Measurements from ENCODE around the gene SH3TC2.

SH3TC2 gene

DNA sequence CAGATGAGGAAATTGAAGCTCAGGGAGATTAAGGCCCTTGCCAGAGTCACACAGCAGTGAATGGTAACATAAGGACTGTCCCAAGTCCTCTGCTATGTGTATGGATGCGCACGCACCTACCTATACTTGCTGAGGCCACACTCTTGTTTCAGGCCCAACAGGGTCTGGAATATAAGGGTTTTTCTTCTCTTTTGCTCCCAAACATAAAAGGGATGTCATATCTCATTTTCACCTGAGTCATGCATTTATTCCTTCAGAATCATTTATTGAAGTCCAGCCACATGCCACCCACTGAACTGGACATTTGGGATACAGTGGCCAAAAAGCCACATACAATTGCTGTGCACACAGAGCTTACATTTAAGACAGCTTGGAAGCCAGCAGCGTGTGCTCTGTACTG lies 92.0 kb downstream of the SH3TC2 start:
- no peak overlapping the region for H3K4me3 ChIP-seq (ENCODE audit: insufficient read depth, low read depth, low read length, poor library complexity, severe bottlenecking)
- H3K27me3 ChIP-seq (replicated peaks; ENCODE audit: control insufficient read depth, insufficient read depth, low read length, poor library complexity, severe bottlenecking) = no peaks in the 10 kb centered on the region
- no peaks in the 10 kb centered on the region for H3K36me3 ChIP-seq (ENCODE audit: control insufficient read depth, insufficient read depth, low read length)
- DNase-seq = no peak
- no peaks in the 10 kb centered on the region for H3K4me1 ChIP-seq (ENCODE audit: control insufficient read depth, insufficient read depth, low read length, poor library complexity, severe bottlenecking)
- H3K27ac ChIP-seq (ENCODE audit: insufficient read depth, low read length, poor library complexity, severe bottlenecking) = no peak overlapping the region
- H3K9me3 ChIP-seq (ENCODE audit: control insufficient read depth, low read length) = no peaks in the 10 kb centered on the region

DNA sequence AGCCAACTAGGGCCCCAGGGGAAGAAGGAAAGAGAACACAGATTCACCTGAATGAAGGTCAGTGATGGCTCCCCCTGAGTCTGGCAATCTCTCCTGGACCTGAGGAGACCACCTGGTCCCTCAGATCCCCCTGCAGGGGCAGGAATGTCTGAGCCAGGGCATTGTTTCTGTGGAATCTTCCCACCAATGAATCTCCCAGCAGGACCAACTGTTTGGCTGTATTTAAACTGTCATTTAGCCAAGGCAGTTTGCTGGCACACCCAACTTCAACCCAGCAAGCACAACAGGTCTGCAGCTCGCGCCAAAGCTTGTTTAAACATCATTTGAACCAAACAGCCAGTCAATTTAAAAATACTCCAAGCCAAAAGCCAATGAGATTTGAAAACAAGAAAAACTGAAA lies 92.6 kb downstream of the SH3TC2 start:
- H3K9me3 ChIP-seq (ENCODE audit: control insufficient read depth, low read length) = no peaks in the 10 kb centered on the region
- H3K4me1 ChIP-seq (ENCODE audit: control insufficient read depth, insufficient read depth, low read length, poor library complexity, severe bottlenecking) = no peaks in the 10 kb centered on the region
- no peaks in the 10 kb centered on the region for H3K27me3 ChIP-seq (replicated peaks; ENCODE audit: control insufficient read depth, insufficient read depth, low read length, poor library complexity, severe bottlenecking)
- no peak overlapping the region for H3K4me3 ChIP-seq (ENCODE audit: insufficient read depth, low read depth, low read length, poor library complexity, severe bottlenecking)
- no peaks in the 10 kb centered on the region for H3K36me3 ChIP-seq (ENCODE audit: control insufficient read depth, insufficient read depth, low read length)
- no peak for DNase-seq
- H3K27ac ChIP-seq (ENCODE audit: insufficient read depth, low read length, poor library complexity, severe bottlenecking) = no peak overlapping the region

DNA sequence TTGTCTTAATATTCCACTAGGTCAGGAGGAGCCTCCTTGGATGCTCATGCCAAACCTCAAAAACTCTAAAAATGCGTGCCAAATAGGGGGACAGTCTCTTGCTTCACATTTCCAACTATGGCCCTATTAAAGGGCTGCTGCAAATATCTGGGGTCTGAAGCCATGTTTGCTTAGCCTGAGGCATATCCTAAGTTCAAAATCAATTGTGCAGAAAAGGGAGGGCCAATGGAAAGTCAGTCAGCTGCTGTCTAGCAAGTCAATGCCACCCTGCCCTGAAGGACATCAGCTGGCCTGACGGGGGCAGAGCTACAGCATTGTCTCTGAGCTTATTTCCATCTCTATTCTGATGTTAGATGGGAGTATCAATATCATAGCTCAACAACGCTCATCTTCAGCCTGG lies 93.6 kb downstream of the SH3TC2 start:
- Histone ChIP-seq H3K4me3 (ENCODE audit: insufficient read depth, low read depth, low read length, poor library complexity, severe bottlenecking) (no peak overlapping the region), H3K27ac (ENCODE audit: insufficient read depth, low read length, poor library complexity, severe bottlenecking) (no peak overlapping the region), H3K36me3 (ENCODE audit: control insufficient read depth, insufficient read depth, low read length) (no peaks in the 10 kb centered on the region), H3K9me3 (ENCODE audit: control insufficient read depth, low read length) (no peaks in the 10 kb centered on the region), H3K4me1 (ENCODE audit: control insufficient read depth, insufficient read depth, low read length, poor library complexity, severe bottlenecking) (no peaks in the 10 kb centered on the region), H3K27me3 (replicated peaks; ENCODE audit: control insufficient read depth, insufficient read depth, low read length, poor library complexity, severe bottlenecking) (no peaks in the 10 kb centered on the region)
- DNase-seq = no peak

DNA sequence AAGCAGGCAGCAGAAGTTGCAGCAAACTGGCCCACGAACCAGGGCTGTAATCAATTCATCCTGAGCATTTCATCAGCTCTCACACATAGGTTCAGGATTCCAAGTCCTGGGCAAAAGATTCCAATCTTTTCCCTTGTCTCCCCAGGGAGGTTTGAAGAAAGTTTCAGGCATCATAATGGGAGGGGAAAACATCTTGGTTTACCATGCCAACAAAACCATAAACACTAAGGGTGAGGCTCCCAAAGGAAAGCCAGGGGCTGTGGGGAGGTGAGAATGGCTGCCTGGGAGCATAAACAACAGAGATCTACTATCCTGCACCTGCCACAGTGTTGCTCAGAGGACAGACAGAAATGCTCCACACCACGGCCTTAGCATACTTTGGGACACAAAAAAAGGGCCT lies 94.6 kb downstream of the SH3TC2 start:
- no peak overlapping the region for H3K27ac ChIP-seq (ENCODE audit: insufficient read depth, low read length, poor library complexity, severe bottlenecking)
- no peak overlapping the region for H3K4me3 ChIP-seq (ENCODE audit: insufficient read depth, low read depth, low read length, poor library complexity, severe bottlenecking)
- no peaks in the 10 kb centered on the region for H3K27me3 ChIP-seq (replicated peaks; ENCODE audit: control insufficient read depth, insufficient read depth, low read length, poor library complexity, severe bottlenecking)
- no peaks in the 10 kb centered on the region for H3K36me3 ChIP-seq (ENCODE audit: control insufficient read depth, insufficient read depth, low read length)
- DNase-seq = no peak
- H3K4me1 ChIP-seq (ENCODE audit: control insufficient read depth, insufficient read depth, low read length, poor library complexity, severe bottlenecking) = no peaks in the 10 kb centered on the region
- H3K9me3 ChIP-seq (ENCODE audit: control insufficient read depth, low read length) = no peaks in the 10 kb centered on the region

DNA sequence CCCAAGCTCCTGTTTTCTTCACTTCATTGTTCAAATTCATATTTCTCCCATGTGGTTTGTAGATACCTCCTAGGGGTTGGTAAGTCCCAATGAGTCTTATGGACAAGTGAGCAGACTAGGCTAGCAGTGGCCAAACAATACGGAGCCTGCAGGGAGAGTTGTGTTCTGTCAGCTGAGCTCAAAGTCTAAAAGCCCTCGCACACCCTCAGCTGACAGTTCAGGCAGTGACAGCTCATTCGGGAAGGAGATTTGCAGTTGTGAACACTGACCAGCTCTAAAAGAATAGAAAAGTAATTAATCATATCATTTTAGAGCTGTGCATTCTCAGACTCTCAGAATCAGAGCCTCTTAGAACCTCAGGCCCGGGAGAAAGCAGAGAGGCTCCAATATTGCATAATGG lies 95.1 kb downstream of the SH3TC2 start:
- Histone ChIP-seq H3K36me3 (ENCODE audit: control insufficient read depth, insufficient read depth, low read length) (no peaks in the 10 kb centered on the region), H3K27me3 (replicated peaks; ENCODE audit: control insufficient read depth, insufficient read depth, low read length, poor library complexity, severe bottlenecking) (no peaks in the 10 kb centered on the region), H3K27ac (ENCODE audit: insufficient read depth, low read length, poor library complexity, severe bottlenecking) (no peak overlapping the region), H3K9me3 (ENCODE audit: control insufficient read depth, low read length) (no peaks in the 10 kb centered on the region), H3K4me1 (ENCODE audit: control insufficient read depth, insufficient read depth, low read length, poor library complexity, severe bottlenecking) (no peaks in the 10 kb centered on the region), H3K4me3 (ENCODE audit: insufficient read depth, low read depth, low read length, poor library complexity, severe bottlenecking) (no peak overlapping the region)
- no peak for DNase-seq

DNA sequence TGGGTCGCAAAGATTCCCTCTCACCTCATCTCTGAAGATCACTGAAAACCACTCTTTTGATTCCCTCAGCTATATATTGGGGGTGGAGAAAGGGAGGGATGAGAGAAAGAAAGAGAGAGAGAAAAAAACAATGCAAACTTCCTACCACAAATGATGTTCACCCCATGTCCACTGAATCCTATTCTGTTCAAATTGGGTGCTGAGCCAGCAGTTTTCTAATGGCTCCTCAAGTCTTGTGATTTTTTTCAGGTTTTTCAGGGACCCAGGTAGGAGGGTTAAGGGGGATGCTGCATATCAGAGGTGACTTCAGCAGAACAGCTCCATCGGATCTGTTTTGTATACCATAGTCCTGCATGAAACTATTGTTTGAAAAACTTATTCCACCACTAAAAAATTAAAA lies 95.9 kb downstream of the SH3TC2 start:
- Histone ChIP-seq H3K27me3 (replicated peaks; ENCODE audit: control insufficient read depth, insufficient read depth, low read length, poor library complexity, severe bottlenecking) (no peaks in the 10 kb centered on the region), H3K9me3 (ENCODE audit: control insufficient read depth, low read length) (no peaks in the 10 kb centered on the region), H3K27ac (ENCODE audit: insufficient read depth, low read length, poor library complexity, severe bottlenecking) (no peak overlapping the region), H3K4me1 (ENCODE audit: control insufficient read depth, insufficient read depth, low read length, poor library complexity, severe bottlenecking) (no peaks in the 10 kb centered on the region), H3K4me3 (ENCODE audit: insufficient read depth, low read depth, low read length, poor library complexity, severe bottlenecking) (no peak overlapping the region), H3K36me3 (ENCODE audit: control insufficient read depth, insufficient read depth, low read length) (no peaks in the 10 kb centered on the region)
- no peak for DNase-seq

DNA sequence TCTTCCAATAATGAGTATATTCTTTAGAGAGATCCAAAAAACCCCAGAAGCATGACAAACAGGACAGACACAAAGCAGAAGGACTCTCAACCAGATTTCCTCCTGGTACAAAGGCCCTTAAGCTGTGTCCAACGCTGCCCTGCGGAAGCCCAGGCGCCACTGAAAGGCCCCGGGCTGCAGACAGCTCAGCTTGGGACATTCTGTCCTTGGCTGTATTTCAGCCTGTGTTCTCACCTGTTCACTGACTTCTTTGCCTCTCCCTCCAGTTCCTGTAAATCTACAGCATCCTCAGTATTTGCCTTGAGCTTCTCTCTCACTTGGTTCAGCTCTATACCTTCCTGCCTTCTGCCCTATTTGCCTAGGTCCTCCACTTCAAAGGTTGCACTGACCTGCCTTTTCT lies 96.5 kb downstream of the SH3TC2 start:
- H3K9me3 ChIP-seq (ENCODE audit: control insufficient read depth, low read length) = no peaks in the 10 kb centered on the region
- no peaks in the 10 kb centered on the region for H3K4me1 ChIP-seq (ENCODE audit: control insufficient read depth, insufficient read depth, low read length, poor library complexity, severe bottlenecking)
- H3K27ac ChIP-seq (ENCODE audit: insufficient read depth, low read length, poor library complexity, severe bottlenecking) = no peak overlapping the region
- H3K27me3 ChIP-seq (replicated peaks; ENCODE audit: control insufficient read depth, insufficient read depth, low read length, poor library complexity, severe bottlenecking) = no peaks in the 10 kb centered on the region
- H3K4me3 ChIP-seq (ENCODE audit: insufficient read depth, low read depth, low read length, poor library complexity, severe bottlenecking) = no peak overlapping the region
- no peaks in the 10 kb centered on the region for H3K36me3 ChIP-seq (ENCODE audit: control insufficient read depth, insufficient read depth, low read length)
- DNase-seq = no peak

DNA sequence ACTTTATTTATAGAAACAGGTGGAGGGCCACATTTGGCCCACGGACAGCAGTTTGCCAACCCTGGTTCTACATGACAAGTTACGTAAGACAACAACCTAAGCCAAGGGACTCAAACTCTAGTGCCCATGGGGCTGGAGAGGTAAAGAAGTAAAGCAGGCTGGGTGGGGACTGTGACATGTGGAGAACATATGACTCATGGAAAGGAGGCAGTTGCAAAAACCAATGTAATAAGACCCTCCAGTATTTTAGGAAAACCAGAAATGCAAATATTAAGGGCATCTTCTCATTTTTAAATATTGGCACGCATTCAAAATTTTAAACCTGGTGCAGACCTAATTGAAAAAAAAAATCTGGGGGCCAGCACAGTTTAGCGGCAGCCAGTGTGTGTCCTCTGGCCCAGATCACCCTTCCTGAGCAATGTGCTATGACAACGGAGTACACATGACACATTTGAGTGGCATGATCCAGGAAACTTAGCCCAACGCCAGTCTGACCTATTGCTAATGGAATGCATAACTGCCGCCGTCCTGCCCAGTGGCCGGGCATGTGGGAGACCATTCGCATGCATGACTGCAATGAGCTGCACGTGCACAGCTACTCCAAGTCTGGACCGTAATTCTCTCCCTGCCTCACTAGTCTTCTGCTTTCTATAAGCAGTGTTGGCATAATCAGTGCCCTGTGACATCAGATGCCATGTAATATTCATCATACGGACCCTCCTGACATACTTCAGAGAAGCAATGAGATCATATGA lies 97.2 kb downstream of the SH3TC2 start:
- H3K9me3 ChIP-seq (ENCODE audit: control insufficient read depth, low read length) = no peaks in the 10 kb centered on the region
- no peaks in the 10 kb centered on the region for H3K36me3 ChIP-seq (ENCODE audit: control insufficient read depth, insufficient read depth, low read length)
- no peak for DNase-seq
- H3K4me3 ChIP-seq (ENCODE audit: insufficient read depth, low read depth, low read length, poor library complexity, severe bottlenecking) = no peak overlapping the region
- H3K27ac ChIP-seq (ENCODE audit: insufficient read depth, low read length, poor library complexity, severe bottlenecking) = no peak overlapping the region
- H3K27me3 ChIP-seq (replicated peaks; ENCODE audit: control insufficient read depth, insufficient read depth, low read length, poor library complexity, severe bottlenecking) = no peaks in the 10 kb centered on the region
- no peaks in the 10 kb centered on the region for H3K4me1 ChIP-seq (ENCODE audit: control insufficient read depth, insufficient read depth, low read length, poor library complexity, severe bottlenecking)

DNA sequence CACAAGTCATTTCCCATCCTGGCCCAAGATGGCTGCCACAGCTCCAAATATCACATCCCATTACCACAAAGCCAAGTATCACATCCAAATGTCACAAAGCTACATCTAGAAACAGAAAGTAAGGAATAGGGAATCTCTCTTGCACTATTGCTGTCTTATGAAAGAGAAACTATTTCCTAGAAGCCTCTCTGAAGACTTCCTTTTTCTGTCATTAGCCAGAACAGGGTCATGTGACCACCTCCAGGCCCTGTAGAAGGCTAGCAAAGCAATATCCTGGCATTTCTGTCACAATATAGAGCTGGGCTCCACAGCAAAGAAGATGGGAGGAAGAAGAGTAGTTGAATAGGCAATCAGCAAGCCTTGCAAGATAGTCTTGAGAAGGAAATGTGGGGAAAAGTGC lies 99.2 kb downstream of the SH3TC2 start:
- Histone ChIP-seq H3K4me3 (ENCODE audit: insufficient read depth, low read depth, low read length, poor library complexity, severe bottlenecking) (no peak overlapping the region), H3K36me3 (ENCODE audit: control insufficient read depth, insufficient read depth, low read length) (no peaks in the 10 kb centered on the region), H3K27ac (ENCODE audit: insufficient read depth, low read length, poor library complexity, severe bottlenecking) (no peak overlapping the region), H3K27me3 (replicated peaks; ENCODE audit: control insufficient read depth, insufficient read depth, low read length, poor library complexity, severe bottlenecking) (no peaks in the 10 kb centered on the region), H3K4me1 (ENCODE audit: control insufficient read depth, insufficient read depth, low read length, poor library complexity, severe bottlenecking) (no peaks in the 10 kb centered on the region), H3K9me3 (ENCODE audit: control insufficient read depth, low read length) (no peaks in the 10 kb centered on the region)
- DNase-seq = no peak

DNA sequence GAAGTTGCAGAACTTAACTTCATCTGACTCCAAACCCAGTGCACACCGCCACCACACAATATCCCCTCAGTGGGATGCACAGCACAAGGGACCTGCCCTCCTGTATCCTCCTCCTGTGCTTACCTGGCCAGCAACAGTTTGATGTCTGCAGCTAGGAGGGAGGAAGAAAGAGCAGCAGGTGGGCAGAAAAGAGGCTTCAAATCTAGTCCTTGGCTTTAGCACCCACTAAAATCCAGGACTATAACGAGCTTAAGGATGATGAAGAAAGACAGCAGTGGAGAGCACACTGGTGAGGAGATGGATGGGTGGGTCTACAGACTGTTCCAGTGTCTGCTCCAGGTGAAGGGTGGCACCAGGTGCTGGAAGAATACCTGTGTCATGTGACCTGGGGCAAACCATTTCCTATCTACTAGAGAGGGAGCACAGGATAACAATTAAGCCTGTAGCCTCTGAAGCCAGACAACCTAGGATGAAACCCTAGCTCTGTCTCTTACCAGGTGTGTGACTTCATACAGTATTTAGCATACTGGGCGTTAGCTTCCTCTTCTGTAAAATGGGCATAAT lies 100.0 kb downstream of the SH3TC2 start:
- H3K4me3 ChIP-seq (ENCODE audit: insufficient read depth, low read depth, low read length, poor library complexity, severe bottlenecking) = no peak overlapping the region
- H3K9me3 ChIP-seq (ENCODE audit: control insufficient read depth, low read length) = no peaks in the 10 kb centered on the region
- H3K27ac ChIP-seq (ENCODE audit: insufficient read depth, low read length, poor library complexity, severe bottlenecking) = no peak overlapping the region
- no peaks in the 10 kb centered on the region for H3K27me3 ChIP-seq (replicated peaks; ENCODE audit: control insufficient read depth, insufficient read depth, low read length, poor library complexity, severe bottlenecking)
- no peak for DNase-seq
- H3K36me3 ChIP-seq (ENCODE audit: control insufficient read depth, insufficient read depth, low read length) = no peaks in the 10 kb centered on the region
- H3K4me1 ChIP-seq (ENCODE audit: control insufficient read depth, insufficient read depth, low read length, poor library complexity, severe bottlenecking) = no peaks in the 10 kb centered on the region
